Natural killer cell (primary cell): ENCODE measurements around the gene DEFB121. TPM values are rescaled to one million over a fixed set of nuclear protein-coding genes. Genes with fewer than 3 reads are reported as not detected.

Experiments used
- ATAC-seq, 3 donors: fragments of 150-1000 bp in 2 of 3; fragments of 200-7000 bp in 1 of 3; cut with Tn5 transposase; 1 replicate in 1 of 3; 2 replicates in 2 of 3; pipeline ENCODE4 v1.10.0; 2021; ENCODE audit warnings: mild to moderate bottlenecking in 2 of 3, moderate library complexity in 2 of 3
- DNase-seq, 2 donors: peaks; one replicate each; pipeline versions ENCODE4 v3.0.0 to v3.0.0-alpha.2; 2013 to 2021; ENCODE audit warnings: mixed read lengths in 1 of 2
- H3K27ac ChIP-seq: one replicate; pipeline ENCODE4 v1.5.1; 2013; ENCODE audit warnings: mild to moderate bottlenecking, low read length
- H3K27me3 ChIP-seq: one replicate; pipeline ENCODE4 v1.6.1; 2013; ENCODE audit warnings: low read length; ENCODE audit not compliant: control insufficient read depth, insufficient read depth
- H3K36me3 ChIP-seq: one replicate; pipeline ENCODE4 v1.6.1; 2013; ENCODE audit warnings: low read length; ENCODE audit not compliant: control insufficient read depth, insufficient read depth
- H3K4me1 ChIP-seq: one replicate; pipeline ENCODE4 v1.6.1; 2013; ENCODE audit warnings: low read length; ENCODE audit not compliant: control insufficient read depth, insufficient read depth
- H3K4me3 ChIP-seq: one replicate; pipeline ENCODE4 v1.5.1; 2013; ENCODE audit warnings: low read length
- H3K9me3 ChIP-seq: one replicate; pipeline ENCODE4 v1.6.1; 2013; ENCODE audit warnings: low read length; ENCODE audit not compliant: control insufficient read depth, insufficient read depth
- H3K27ac Mint-ChIP-seq, 2 donors: one replicate each; pipeline ENCODE4 v1.8.0; 2022; ENCODE audit warnings: mild to moderate bottlenecking in 2 of 2, mixed read lengths in 2 of 2, moderate library complexity in 1 of 2
- H3K27me3 Mint-ChIP-seq, 2 donors: one replicate each; pipeline ENCODE4 v1.8.0; 2022; ENCODE audit warnings: low read depth in 2 of 2, mixed read lengths in 2 of 2
- H3K36me3 Mint-ChIP-seq: one replicate; pipeline ENCODE4 v1.8.0; 2022; ENCODE audit warnings: mixed read lengths
- H3K4me1 Mint-ChIP-seq, 2 donors: one replicate each; pipeline ENCODE4 v1.8.0; 2022; ENCODE audit warnings: mixed read lengths in 2 of 2
- H3K4me3 Mint-ChIP-seq: one replicate; pipeline ENCODE4 v1.8.0; 2022; ENCODE audit warnings: mild to moderate bottlenecking, moderate library complexity, mixed read lengths
- H3K9me3 Mint-ChIP-seq, 2 donors: one replicate each; pipeline ENCODE4 v1.8.0; 2022; ENCODE audit warnings: mixed read lengths in 2 of 2
- CTCF ChIP-seq: fragments of 200-600 bp; IDR thresholded peaks from one replicate; pipeline ENCODE4 v1.8.0; 2022; ENCODE audit warnings: antibody characterized with exemption
- WGBS: methylation state at CpG from one replicate; pipeline ENCODE4 v1.1.7; 2013; ENCODE audit warnings: missing lambda C conversion rate; ENCODE audit not compliant: insufficient coverage; 5-methylcytosine and 5-hydroxymethylcytosine counted together
- intact Hi-C: fragments of 100-400 bp; cut with micrococcal nuclease; formaldehyde crosslinking; loops from one replicate; pipeline ENCODE4 v1.14.2; 2022
- total RNA-seq, 4 donors: library from RNA; stranded (reverse); fragments of 120-200 nt in 1 of 4; gene quantifications; one replicate each; pipeline versions ENCODE4 v1.2.3 to v1.2.4, GENCODE V29; 2013 to 2022

DEFB121 gene
- total RNA-seq, 3 donors from 2014 or later (not counting 1 experiment from before 2014, with no cell fraction given), result not detected

GRCh38 chr20:31403886-31404285 is 2.1 kb downstream of the DEFB121 start:
- H3K9me3 ChIP-seq, result no peaks in the 10 kb centered on the region
- ATAC-seq (no peak), DNase-seq (no peak)
- Mint-ChIP-seq H3K9me3 (no peaks in the 10 kb centered on the region), H3K4me3 (no peak overlapping the region), H3K27me3 (peaks cover 0 to 3% of the 10 kb centered on the region in 2 donors), H3K27ac (no peak overlapping the region), H3K36me3 (no peaks in the 10 kb centered on the region), H3K4me1 (no peaks in the 10 kb centered on the region)
- no peak for TF ChIP-seq CTCF
- H3K27me3 ChIP-seq, result no peaks in the 10 kb centered on the region
- no peaks in the 10 kb centered on the region for H3K4me1 ChIP-seq
- intact Hi-C loops, result no loop called here
- no peak overlapping the region for H3K4me3 ChIP-seq
- 52% methylated on average over 1 of the region's 1 CpG for WGBS
- no peaks in the 10 kb centered on the region for H3K36me3 ChIP-seq
- H3K27ac ChIP-seq, result no peak overlapping the region

- no peaks in the 10 kb centered on the region for H3K9me3 Mint-ChIP-seq
These were observed 11.1 kb downstream of the DEFB121 start for GRCh38 chr20:31394900-31395299.

GRCh38 chr20:31392836-31393235 is 13.2 kb downstream of the DEFB121 start:
- Histone ChIP-seq H3K27ac (no peak overlapping the region), H3K4me1 (no peaks in the 10 kb centered on the region), H3K27me3 (no peaks in the 10 kb centered on the region), H3K4me3 (no peak overlapping the region), H3K9me3 (no peaks in the 10 kb centered on the region), H3K36me3 (no peaks in the 10 kb centered on the region)
- Mint-ChIP-seq H3K36me3 (no peaks in the 10 kb centered on the region), H3K4me3 (no peak overlapping the region), H3K9me3 (no peaks in the 10 kb centered on the region), H3K27me3 (peaks cover 0 to 6% of the 10 kb centered on the region in 2 donors), H3K27ac (no peak overlapping the region), H3K4me1 (no peaks in the 10 kb centered on the region)
- TF ChIP-seq CTCF, result no peak
- no peak for DNase-seq
- intact Hi-C loops, result no loop called here
- ATAC-seq, result no peak
- 82% methylated on average over 2 of the region's 2 CpGs for WGBS

More at GRCh38 chr20:31394900-31395299, 11.1 kb downstream of the DEFB121 start:
- WGBS, result 63% methylated on average over 3 of the region's 3 CpGs
- H3K36me3 ChIP-seq, result no peaks in the 10 kb centered on the region
- H3K27ac Mint-ChIP-seq, result no peak overlapping the region
- intact Hi-C loops, result no loop called here
- H3K4me3 ChIP-seq, result no peak overlapping the region
- H3K27ac ChIP-seq, result no peak overlapping the region
- H3K4me1 ChIP-seq, result no peaks in the 10 kb centered on the region
- no peak for ATAC-seq
- H3K27me3 ChIP-seq, result no peaks in the 10 kb centered on the region
- H3K4me3 Mint-ChIP-seq, result no peak overlapping the region
- H3K27me3 Mint-ChIP-seq, result peaks cover 0 to 3% of the 10 kb centered on the region in 2 donors
- H3K4me1 Mint-ChIP-seq, result no peaks in the 10 kb centered on the region
- no peaks in the 10 kb centered on the region for H3K9me3 ChIP-seq
- no peaks in the 10 kb centered on the region for H3K36me3 Mint-ChIP-seq
- no peak for TF ChIP-seq CTCF
- DNase-seq, result no peak

GRCh38 chr20:31390490-31390889 is 15.5 kb downstream of the DEFB121 start, which contains the start of gene DEFB119:
Gene DEFB119, minus strand, starts transcription at chr20:31390590. Its CDS starts 107 bp downstream, at chr20:31390483.
- H3K4me3 ChIP-seq, result no peak within 1 kb of the TSS
- Mint-ChIP-seq H3K27me3 (peaks cover 0 to 6% of the 10 kb centered on the region in 2 donors), H3K36me3 (no peaks in the 10 kb centered on the region), H3K4me3 (no peak within 1 kb of the TSS), H3K4me1 (no peaks in the 10 kb centered on the region), H3K9me3 (no peaks in the 10 kb centered on the region), H3K27ac (no peak within 1 kb of the TSS)
- no peaks in the 10 kb centered on the region for H3K9me3 ChIP-seq
- H3K27ac ChIP-seq, result no peak within 1 kb of the TSS
- TF ChIP-seq CTCF, result no peak
- no peaks in the 10 kb centered on the region for H3K36me3 ChIP-seq
- H3K4me1 ChIP-seq, result no peaks in the 10 kb centered on the region
- intact Hi-C loops, result no loop called here
- no peak for DNase-seq
- 48% methylated on average over 1 of the region's 1 CpG for WGBS
- ATAC-seq, result no peak
- no peaks in the 10 kb centered on the region for H3K27me3 ChIP-seq
